Activated naive CD4-positive, alpha-beta T cell treated with anti-CD3 and anti-CD28 coated beads, Interleukin-2, amount 50 U/mL, for 16 hours (primary cell): ENCODE measurements around the gene ANKRD13C.
A peak's percentile ranks its signal among the peaks of the same experiment; 100 is the strongest.
"Not testable (repeated sequence)": the region's sequence is repeated elsewhere in the genome, so short reads cannot be mapped to it uniquely, and the experiment has no call there.

ENCODE experiments used
- DNase-seq: peaks from one replicate; pipeline ENCODE4 v3.0.0-alpha.2; 2020

The ANKRD13C gene, protein sequence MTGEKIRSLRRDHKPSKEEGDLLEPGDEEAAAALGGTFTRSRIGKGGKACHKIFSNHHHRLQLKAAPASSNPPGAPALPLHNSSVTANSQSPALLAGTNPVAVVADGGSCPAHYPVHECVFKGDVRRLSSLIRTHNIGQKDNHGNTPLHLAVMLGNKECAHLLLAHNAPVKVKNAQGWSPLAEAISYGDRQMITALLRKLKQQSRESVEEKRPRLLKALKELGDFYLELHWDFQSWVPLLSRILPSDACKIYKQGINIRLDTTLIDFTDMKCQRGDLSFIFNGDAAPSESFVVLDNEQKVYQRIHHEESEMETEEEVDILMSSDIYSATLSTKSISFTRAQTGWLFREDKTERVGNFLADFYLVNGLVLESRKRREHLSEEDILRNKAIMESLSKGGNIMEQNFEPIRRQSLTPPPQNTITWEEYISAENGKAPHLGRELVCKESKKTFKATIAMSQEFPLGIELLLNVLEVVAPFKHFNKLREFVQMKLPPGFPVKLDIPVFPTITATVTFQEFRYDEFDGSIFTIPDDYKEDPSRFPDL

DNA sequence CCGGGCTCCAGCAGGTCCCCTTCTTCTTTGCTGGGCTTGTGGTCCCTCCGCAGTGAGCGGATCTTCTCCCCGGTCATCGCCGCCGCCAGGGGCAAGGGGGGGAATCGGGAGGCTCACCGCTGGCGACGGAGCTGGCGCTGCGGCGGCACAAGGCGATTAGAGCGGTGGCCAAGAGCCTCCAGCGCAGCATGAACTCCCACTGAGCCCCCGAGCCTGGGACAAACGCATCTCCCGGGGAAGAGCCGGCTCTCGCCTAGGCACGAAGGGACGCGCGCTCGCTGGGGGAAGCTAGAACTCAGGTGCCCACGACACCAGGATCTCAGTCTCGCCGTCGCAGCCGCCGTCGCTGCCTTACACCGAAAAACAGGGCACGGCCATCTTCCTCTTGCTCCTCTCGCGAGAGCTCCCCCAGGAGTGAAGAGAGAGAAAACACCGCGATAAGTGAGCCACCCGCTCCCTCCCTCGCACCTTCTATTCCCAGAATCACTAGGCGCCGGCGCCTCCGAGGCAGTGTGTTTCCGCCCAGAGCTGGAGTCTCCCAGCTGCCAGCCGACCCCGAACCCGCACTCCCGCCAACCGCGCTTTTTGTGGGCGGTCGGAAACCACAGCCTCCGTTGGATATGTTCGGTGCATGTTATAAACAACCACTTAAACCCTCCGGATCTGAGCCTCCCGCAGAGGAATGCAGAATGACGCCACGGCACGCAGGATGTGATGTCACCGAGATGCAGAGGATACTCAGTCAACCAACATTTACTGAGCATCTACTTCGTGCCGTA is at the start of gene ANKRD13C:
Gene ANKRD13C, minus strand, starts transcription at position 391 of the 779 bp plus-strand sequence. Its CDS starts 314 bp downstream, at position 77.
- peak; percentile 90 for DNase-seq

DNA sequence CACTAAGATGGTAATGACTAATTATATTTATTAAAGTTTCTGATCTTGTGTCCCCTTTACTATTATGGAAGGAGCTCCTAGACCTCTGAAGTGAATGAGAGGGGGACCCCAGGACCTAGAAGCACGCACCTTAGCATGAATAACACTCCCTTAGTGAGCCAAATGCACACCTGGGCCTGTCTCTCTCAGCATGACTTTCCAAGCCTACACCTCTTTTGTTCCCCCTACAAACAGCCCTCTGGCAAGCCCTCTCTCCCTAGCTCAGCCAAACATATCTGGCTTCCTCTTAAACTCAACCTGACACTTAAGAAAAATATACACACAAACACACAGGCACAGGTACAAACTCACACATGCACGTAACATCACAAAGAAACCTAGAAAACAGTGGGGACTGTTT is 49.2 kb upstream of the ANKRD13C start:
- DNase-seq, result no peak

DNA sequence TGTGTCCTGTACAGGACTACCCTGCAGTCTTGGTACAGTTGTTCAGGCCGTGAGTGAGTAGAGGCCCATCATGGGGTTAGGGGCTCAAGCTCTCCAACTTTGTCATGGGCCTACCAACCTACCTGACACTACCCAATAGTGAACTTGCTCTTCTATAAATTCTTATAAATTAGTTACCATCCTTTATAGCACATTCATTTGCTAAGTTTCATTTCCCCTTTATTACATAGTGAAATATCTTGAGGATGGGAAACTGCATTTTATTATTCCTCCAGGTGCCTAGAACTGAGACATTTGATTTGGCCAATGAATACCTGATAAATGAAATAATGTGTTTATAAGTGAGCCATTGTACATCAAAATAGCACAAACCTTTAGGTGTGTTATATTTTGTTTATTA is 47.5 kb upstream of the ANKRD13C start:
- no peak for DNase-seq

DNA sequence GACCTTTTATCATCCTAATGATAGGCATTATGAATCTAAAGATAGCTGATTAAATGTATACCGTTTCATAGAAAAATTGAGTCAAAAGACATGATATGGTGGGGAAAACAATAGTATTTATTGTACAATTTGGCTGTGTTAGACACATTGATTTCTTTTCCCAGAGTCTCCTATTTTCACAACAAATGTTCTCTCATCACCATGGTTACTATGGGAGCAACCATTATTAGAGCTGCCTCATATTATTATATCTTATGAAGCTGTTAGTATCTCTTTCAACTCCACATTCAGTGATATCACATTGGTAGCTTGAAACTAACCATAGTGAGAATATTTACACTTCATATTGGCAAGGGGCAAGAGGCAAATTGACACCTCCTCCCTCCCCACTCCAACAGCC is 45.8 kb upstream of the ANKRD13C start:
- no peak for DNase-seq

DNA sequence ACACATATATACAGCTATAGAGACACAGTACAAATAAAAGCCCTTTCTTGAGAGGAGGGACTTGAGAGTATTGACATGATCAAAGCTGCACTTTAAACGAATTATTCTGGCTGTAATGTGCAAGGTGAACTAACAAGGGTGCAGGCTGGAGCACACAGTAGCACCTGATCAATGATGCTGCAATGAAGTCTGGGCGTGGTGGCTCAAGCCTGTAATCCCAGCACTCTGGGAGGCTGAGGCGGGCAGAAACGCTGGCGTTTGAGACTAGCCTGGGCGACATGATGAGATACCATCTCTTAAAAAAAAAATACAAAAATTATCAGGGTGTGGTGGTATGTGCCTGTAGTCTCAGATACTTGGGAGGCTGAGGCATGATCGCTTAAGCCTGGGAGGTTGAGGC is 42.5 kb upstream of the ANKRD13C start:
- no peak for DNase-seq

DNA sequence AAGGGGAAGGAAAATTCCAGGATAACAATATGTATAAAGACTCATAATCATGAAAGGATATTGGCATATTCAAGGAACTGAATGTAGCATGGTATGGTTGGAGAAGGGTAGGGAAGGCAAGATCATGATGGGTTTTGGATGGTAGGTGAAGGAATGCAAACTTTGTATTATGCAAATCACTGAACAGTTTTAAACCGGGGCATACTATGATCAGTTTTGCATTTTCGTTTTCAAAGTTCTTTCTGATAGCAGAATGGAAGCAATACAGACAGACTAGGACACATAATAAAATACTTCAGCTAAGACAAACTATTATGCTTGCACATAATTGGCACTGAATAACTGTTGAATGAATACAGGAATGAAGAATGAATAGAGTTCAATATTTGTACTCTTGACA is 42.1 kb upstream of the ANKRD13C start:
- no peak for DNase-seq

DNA sequence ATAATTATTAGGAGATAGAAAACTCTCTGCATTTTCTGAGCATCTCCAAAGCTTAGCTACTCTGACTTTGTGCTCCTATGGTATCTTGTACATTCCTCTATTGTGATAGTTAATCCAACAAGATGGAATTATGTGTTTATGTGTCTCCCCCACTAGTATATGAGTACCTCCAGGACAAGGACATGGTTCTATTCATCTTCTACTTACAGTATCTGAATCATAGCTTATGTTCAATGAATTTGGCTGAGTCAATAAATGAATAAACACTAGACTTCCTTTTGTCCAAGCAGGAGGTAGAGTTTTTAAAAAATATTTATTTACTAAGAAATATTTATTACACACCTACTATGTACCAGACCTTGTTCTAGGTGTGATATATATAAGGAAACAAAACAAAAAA is 38.1 kb upstream of the ANKRD13C start:
- DNase-seq, result no peak

DNA sequence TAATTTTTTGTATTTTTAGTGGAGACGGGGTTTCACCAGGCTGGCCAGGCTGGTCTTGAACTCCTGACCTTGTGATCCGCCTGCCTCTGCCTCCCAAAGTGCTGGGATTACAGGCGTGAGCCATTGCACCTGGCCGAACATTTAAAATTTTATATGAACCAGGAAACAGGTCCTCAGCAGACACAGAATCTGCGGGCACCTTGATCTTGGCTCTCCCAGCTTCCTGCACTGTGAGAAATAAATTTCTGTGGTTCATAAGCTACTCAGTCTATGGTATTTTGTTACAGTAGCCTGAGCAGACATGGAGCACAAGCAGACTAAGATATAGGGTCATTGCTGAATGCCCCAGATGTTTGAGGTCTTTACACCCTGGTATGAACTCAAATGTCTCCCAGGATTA is 33.0 kb upstream of the ANKRD13C start:
- DNase-seq, result no peak

DNA sequence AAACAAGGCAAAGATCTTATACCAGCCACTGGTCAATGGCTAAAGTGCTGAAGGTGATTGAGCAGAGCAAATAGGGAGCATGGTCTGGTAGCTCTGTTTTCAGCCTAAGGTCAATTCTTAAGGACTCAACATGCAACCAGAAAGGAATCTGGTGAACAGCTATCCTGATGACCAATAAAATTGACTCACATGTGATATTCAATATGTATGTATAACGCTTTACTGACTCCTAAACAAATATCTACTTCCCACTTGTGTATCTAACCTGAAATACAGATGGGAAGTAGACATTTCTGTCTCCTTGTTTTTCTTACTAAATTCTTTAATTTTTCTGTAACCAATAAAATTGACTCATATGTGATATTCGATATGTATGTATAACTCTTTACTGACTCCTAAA is 31.6 kb upstream of the ANKRD13C start:
- DNase-seq, result no peak

DNA sequence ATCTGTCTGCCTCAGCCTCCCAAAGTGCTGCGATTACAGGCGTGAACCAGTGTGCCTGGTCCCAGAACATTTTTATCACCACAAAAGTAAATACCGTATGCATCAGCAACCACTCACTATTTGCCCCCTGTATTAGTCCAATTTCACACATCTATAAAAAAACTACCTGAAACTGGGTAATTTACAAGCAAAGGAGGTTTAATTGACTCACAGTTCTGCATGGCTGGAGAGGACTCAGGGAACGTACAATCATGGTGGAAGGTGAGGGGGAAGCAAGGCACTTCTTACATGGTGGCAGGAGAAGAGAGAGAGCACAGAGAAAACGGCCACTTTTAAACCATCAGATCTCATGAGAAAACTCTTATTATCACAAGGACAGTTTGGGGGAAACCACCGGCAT is 31.0 kb upstream of the ANKRD13C start:
- DNase-seq, result no peak

DNA sequence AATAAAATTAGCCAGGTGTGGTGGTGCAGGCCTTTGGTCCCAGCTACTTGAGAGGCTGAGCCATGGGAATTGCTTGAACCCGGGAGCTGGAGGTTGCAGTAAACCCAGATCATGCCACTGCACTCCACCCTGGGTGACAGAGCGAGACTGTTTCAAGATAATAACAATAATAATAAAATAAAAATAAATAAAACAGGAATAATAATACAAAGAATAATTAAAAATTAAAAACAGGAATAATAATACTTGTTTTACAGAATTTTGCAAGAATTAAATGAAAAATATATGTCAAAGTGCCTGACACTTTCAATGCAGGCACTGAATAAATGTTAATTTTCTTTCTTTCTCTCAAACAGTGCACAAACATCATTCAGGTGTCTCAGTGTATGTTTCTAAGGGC is 30.0 kb upstream of the ANKRD13C start:
- no peak for DNase-seq

DNA sequence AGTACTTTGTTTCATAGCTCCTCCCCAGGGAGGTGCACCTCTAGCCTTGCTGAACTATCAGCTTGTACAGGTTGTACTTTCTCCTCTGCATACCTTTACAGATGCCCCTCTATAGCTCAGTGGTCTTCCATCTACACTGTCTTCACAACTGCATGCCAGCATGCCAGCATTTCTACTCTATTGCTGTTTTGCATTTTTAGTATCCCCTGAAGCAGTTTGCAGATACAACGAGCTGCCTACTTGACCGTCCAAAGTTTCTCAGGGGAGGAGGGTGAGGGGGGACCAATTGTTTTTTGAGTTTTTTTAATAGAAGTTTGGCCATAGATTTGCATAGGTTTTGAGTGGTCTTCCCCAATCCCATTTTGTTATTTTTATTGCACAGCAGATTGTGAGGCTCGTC is 29.0 kb upstream of the ANKRD13C start:
- DNase-seq, result no peak

DNA sequence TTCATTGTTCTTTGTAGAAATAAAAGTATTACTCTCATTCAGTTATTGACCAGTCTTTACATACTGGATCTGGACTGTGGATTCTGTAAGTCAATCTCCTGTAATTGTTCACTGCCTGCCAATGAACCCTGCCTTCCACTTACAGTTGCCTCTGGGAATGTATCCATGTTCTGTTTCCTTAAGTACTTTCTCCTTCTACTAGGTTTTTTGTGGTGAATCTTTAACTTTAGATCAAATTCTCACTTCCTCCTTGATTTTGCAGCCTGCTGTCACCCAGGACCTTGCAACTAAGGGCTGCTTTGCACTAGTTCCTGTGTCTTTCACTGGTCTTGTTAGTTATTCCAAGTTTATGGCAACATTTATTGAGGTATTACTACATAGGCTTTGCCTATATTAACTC is 28.2 kb upstream of the ANKRD13C start:
- no peak for DNase-seq

DNA sequence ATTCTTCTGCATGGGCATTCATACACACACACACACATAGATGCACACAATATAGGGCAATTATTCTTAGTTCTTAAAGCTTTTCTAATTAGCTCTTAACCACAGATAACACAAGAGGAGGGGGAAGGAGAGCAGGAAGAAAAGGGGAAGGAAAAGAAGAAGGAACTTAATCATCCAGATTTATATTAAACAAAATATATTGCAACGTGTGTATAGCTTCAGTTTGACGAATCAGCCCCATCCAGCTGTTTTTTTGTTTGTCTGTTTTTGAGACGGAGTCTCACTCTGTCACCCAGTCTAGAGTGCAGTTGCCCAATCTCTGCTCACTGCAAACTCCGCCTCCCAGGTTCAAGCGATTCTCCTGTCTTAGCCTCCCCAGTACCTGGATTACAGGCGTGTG is 21.7 kb upstream of the ANKRD13C start:
- DNase-seq, result no peak

DNA sequence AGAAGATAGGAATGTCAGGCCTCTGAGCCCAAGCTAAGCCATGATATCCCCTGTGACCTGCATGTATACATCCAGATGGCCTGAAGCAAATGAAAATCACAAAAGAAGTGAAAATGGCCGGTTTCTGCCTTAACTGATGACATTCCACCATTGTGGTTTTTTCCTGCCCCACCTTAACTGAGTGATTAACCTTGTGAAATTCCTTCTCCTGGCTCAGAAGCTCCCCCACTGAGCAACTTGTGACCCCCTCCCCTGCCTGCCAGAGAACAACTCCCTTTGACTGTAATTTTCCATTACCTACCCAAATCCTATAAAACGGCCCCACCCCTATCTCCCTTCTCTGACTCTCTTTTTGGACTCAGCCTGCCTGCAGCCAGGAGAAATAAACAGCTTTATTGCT is 19.1 kb upstream of the ANKRD13C start:
- DNase-seq, result not testable (repeated sequence)

DNA sequence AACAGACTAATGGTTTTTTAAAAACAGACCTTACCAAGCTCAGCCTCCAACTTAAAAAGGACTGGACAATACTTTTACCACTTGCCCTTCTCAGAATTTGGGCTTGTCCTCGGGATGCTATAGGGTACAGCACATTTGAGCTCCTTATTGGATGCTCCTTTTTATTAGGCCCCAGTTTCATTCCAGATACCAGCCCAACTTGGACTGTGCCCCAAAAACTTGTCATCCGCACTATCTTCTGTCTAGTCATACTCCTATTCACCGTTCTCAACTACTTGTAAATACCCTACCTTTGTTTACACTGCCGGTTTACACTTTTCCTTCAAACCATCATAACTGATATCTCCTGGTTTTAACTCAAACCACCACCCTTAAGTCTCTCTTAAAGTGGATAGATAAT is 17.9 kb upstream of the ANKRD13C start:
- no peak for DNase-seq

DNA sequence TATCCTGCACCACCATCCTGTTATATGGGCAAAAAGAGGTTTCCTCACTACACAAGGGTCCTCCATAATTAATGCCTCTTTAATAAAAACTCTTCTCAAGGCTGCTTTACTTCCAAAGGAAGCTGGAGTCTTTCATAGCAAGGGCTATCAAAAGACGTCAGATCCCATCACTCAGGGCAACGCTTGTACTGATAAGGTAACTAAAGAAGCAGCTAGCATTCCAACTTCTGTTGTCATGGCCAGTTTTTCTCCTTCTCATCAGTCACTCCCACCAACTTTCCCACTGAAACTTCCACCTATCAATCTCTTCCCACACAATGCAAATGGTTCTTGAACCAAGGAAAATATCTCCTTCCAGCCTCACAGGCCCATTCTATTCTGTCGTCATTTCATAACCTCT is 17.1 kb upstream of the ANKRD13C start:
- not testable (repeated sequence) for DNase-seq

DNA sequence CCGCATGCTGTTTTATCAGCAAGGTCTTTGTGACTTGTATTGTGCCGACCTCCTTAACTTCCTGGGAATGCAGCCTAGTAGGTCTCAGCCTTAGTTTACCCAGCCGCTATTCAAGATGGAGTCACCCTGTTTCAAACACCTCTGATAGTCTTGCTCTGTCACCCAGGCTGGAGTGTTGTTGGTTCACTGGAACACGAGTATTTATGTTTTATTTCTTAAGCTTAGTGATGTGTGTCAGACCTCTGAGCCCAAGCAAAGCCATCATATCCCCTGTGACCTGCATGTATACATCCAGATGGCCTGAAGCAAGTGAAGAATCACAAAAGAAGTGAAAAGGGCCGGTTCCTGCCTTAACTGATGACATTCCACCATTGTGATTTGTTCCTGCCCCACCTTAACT is 12.9 kb upstream of the ANKRD13C start:
- not testable (repeated sequence) for DNase-seq

DNA sequence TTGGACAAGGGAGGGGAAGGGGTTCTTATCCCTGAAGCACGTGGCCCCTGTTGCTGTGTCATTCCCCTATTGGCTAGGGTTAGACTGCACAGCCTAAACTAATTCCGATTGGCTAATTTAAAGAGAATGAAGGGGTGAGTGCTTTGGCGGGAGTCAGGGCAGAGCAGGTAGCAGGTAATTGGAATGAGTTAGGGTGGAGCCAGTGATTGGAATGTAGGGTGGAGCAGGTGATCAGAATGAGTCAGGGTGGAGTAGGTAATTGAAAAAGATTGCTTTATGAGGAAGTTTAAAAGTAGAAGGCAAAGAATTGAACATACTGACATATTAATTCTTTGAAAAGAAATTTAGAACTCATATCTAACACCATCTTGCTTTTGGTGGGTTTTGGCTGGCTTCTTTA is 12.5 kb upstream of the ANKRD13C start:
- not testable (repeated sequence) for DNase-seq

DNA sequence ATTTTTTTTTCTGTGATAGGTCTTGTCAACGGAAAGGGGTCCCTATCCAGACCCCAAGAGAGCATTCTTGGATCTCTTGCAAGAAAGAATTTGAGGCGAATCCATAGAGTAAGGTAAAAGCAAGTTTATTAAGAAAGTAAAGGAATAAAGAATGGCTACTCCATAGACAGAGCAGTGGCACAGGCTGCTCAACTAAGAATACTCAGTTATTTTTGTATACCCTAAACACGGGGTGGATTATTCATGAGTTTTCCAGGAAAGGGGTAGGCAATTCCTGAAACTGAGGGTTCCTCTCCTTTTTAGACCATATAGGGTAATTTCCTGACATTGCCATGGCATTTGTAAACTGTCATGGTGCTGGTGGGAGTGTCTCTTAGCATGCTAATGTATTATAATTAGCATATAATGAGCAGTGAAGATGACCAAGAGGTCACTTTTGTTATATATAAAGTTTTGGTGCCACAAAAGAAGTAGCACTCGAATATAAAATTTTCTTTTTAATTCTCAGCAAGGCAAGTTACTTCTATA is 12.0 kb upstream of the ANKRD13C start:
- not testable (repeated sequence) for DNase-seq

DNA sequence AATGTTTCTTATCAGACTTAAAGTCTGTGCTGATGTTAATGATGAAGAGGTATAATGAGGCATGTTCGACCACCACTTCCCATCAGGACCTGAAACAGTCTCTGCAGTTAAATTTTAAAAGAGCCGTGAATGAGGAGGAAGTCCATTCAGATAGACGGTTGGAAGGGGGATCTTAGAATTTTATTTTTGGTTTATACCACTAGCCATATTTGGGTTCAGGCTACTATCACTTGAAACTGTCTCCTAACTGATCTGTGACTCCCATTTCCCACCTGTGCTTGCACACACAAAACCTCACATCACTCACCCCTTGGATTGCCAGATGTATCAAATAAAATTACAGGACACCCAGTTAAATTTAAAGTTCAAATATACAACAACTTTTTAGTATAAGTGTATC is 9.9 kb upstream of the ANKRD13C start:
- no peak for DNase-seq

DNA sequence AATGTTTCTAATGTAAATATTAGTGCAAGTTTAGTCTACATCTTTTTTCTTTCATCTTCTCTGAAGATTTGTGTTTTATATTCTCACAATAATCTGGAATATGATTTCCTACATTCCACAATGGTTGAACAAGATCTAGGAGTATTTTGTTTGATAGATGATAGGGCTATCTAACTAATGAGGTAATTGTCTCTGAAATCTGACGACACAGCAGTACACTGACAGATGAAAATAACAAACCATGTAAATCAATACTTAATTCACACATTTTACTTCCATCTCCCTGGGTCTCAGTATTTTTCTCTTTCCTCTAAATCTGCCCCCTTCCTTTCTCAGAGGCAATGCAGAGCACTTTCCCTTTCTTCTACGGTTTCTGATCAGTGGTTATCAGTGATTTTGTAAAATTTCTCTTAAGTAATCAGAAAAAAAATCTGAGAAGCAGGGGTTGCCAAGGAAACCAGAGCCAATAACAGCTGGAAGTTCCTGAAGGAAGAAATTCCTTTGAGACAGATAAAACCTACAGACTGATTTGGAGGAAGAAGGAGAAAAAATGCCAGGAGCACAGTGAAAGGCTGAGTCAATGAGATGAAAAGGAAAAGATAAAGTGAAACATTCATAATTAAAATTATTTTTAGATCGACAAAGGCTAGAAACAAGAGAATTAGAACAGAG is 7.3 kb upstream of the ANKRD13C start:
- no peak for DNase-seq

DNA sequence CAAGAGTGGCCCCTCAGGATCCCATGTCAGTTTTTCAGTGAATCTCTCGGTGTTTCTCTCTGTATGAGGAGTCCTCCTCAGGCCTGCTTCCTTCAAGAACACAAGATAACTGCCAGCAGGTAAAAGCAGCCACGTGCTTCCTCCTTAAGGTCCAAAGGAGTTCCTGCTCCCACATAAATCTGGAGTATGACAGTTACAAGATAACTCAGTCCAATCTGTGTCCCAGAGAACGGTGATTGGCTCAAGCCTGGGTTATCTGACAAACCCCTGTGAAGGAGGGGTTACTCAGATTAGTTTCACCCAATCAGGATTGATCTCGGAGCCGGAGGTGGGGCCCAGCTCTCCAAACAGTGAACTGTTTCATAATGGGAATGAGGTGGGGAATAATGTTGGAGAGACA is 5.8 kb upstream of the ANKRD13C start:
- DNase-seq, result no peak
